GM21619 (cell line): ENCODE data around the gene FRMPD2.
A peak's percentile ranks its signal among the peaks of the same experiment; 100 is the strongest.
"Not testable (repeated sequence)": the region's sequence is repeated elsewhere in the genome, so short reads cannot be mapped to it uniquely, and the experiment has no call there.

ENCODE experiments used
- ATAC-seq: cut with Tn5 transposase; IDR thresholded peaks from one replicate; pipeline ENCODE4 v1.9.1; 2021; ENCODE audit not compliant: unreplicated experiment

FRMPD2 gene

GRCh38 chr10:48290286-48290685 lies 15.8 kb upstream of the FRMPD2 start:
- no peak for ATAC-seq

- no peak for ATAC-seq
Observed at GRCh38 chr10:48289501-48290238, 15.2 kb upstream of the FRMPD2 start.

GRCh38 chr10:48288661-48289060 lies 14.2 kb upstream of the FRMPD2 start:
- ATAC-seq = no peak

GRCh38 chr10:48287417-48288391 lies 13.2 kb upstream of the FRMPD2 start:
- ATAC-seq = peak; percentile 42

- ATAC-seq = no peak
Observed at GRCh38 chr10:48286356-48286755, 11.9 kb upstream of the FRMPD2 start.

- peak; percentile 44 for ATAC-seq
Observed at GRCh38 chr10:48285710-48286109, 11.2 kb upstream of the FRMPD2 start.

GRCh38 chr10:48284811-48285210 lies 10.3 kb upstream of the FRMPD2 start:
- no peak for ATAC-seq

GRCh38 chr10:48284002-48284546 lies 9.6 kb upstream of the FRMPD2 start:
- no peak for ATAC-seq

- peak; percentile 41 for ATAC-seq
Observed at GRCh38 chr10:48282829-48283228, 8.3 kb upstream of the FRMPD2 start.

GRCh38 chr10:48281697-48282096 lies 7.2 kb upstream of the FRMPD2 start:
- not testable (repeated sequence) for ATAC-seq

- peak; percentile 89 for ATAC-seq
Observed at GRCh38 chr10:48279081-48279751, 4.7 kb upstream of the FRMPD2 start.

- ATAC-seq = no peak
Observed at GRCh38 chr10:48277093-48277492, 2.6 kb upstream of the FRMPD2 start.

GRCh38 chr10:48273741-48274140 lies 755 bp downstream of the FRMPD2 start:
- no peak for ATAC-seq

GRCh38 chr10:48272682-48273081 lies 1.8 kb downstream of the FRMPD2 start:
- ATAC-seq = no peak

GRCh38 chr10:48271047-48271730 lies 3.3 kb downstream of the FRMPD2 start:
- ATAC-seq = no peak

GRCh38 chr10:48266528-48266927 lies 8.0 kb downstream of the FRMPD2 start:
- no peak for ATAC-seq

- ATAC-seq = no peak
Observed at GRCh38 chr10:48258105-48258504, 16.4 kb downstream of the FRMPD2 start.

- no peak for ATAC-seq
Observed at GRCh38 chr10:48257407-48257961, 17.0 kb downstream of the FRMPD2 start.

GRCh38 chr10:48255722-48256121 lies 18.8 kb downstream of the FRMPD2 start:
- ATAC-seq = no peak
